WTC11 (cell line): Measurements from ENCODE around the gene ITPR1. TPM values are rescaled to one million over a fixed set of nuclear protein-coding genes. Genes with fewer than 3 reads are reported as not detected.

ENCODE experiments used
- ATAC-seq: fragments of 200-7000 bp; cut with Tn5 transposase; 2 replicates; pipeline ENCODE4 v1.10.0; 2021; ENCODE audit warnings: mild to moderate bottlenecking, moderate library complexity
- CTCF ChIA-PET: fragments of 300-600 bp; sonication (Branson Sonifier 250); formaldehyde crosslinking; loops from one replicate; lab custom pipeline; 2021; ENCODE audit warnings: antibody characterized with exemption; lab: Charles Lee
- POLR2A ChIA-PET: fragments of 350-600 bp; sonication (Branson Sonifier 250); formaldehyde crosslinking; loops from one replicate; lab custom pipeline; 2021; ENCODE audit warnings: antibody characterized with exemption; lab: Charles Lee
- DNase-seq: peaks from one replicate; pipeline ENCODE4 v3.0.0; 2021; ENCODE audit warnings: low spot score
- H3K27ac Mint-ChIP-seq: 2 replicates; pipeline ENCODE4 v1.8.0; 2021; ENCODE audit warnings: mixed read lengths
- H3K27me3 Mint-ChIP-seq: 2 replicates; pipeline ENCODE4 v1.8.0; 2021; ENCODE audit warnings: low read depth, mild to moderate bottlenecking, moderate library complexity, mixed read lengths
- H3K36me3 Mint-ChIP-seq: 2 replicates; pipeline ENCODE4 v1.8.0; 2021; ENCODE audit warnings: mixed read lengths
- H3K4me1 Mint-ChIP-seq: 2 replicates; pipeline ENCODE4 v1.8.0; 2022; ENCODE audit warnings: mixed read lengths
- H3K4me3 Mint-ChIP-seq: 2 replicates; pipeline ENCODE4 v1.8.0; 2021; ENCODE audit warnings: mild to moderate bottlenecking, moderate library complexity, mixed read lengths
- H3K9me3 Mint-ChIP-seq: 2 replicates; pipeline ENCODE4 v1.8.0; 2021; ENCODE audit warnings: mixed read lengths
- CBFB ChIP-seq: sonication (generic); formaldehyde crosslinking; IDR thresholded peaks from 2 replicates; pipeline ENCODE4 v1.8.1; 2022; ENCODE audit warnings: mild to moderate bottlenecking, low read depth, missing genetic modification reagents
- CDX4 ChIP-seq: fragments of 250-450 bp; sonication (Bioruptor Pico); IDR thresholded peaks from 2 replicates; pipeline ENCODE4 v1.9.0; 2021; ENCODE audit warnings: moderate library complexity, mild to moderate bottlenecking, inconsistent platforms, borderline replicate concordance
- CREB1 ChIP-seq: sonication (generic); formaldehyde crosslinking; IDR thresholded peaks from 2 replicates; pipeline ENCODE4 v1.8.0; 2023; ENCODE audit warnings: mild to moderate bottlenecking, missing genetic modification reagents
- CREM ChIP-seq: sonication (generic); formaldehyde crosslinking; IDR thresholded peaks from 2 replicates; pipeline ENCODE4 v1.8.1; 2022; ENCODE audit warnings: mild to moderate bottlenecking, missing genetic modification reagents, moderate library complexity
- E2F1 ChIP-seq: sonication (generic); formaldehyde crosslinking; IDR thresholded peaks from 2 replicates; pipeline ENCODE4 v1.8.0; 2022; ENCODE audit warnings: mild to moderate bottlenecking, missing genetic modification reagents
- E2F5 ChIP-seq: sonication (generic); formaldehyde crosslinking; IDR thresholded peaks from 2 replicates; pipeline ENCODE4 v1.8.1; 2022; ENCODE audit warnings: mild to moderate bottlenecking, moderate library complexity, missing genetic modification reagents
- EMX1 ChIP-seq: fragments of 250-450 bp; sonication (Bioruptor Pico); IDR thresholded peaks from 2 replicates; pipeline ENCODE4 v1.8.0; 2021; ENCODE audit warnings: mild to moderate bottlenecking
- FOXP1 ChIP-seq: sonication (generic); formaldehyde crosslinking; IDR thresholded peaks from 2 replicates; pipeline ENCODE4 v1.8.0; 2022; ENCODE audit warnings: missing genetic modification reagents, mild to moderate bottlenecking, moderate library complexity, borderline replicate concordance
- GTF2I ChIP-seq: fragments of 250-450 bp; sonication (Bioruptor Pico); conservative IDR thresholded peaks from 2 replicates; pipeline ENCODE4 v1.4.0; 2021; ENCODE audit warnings: mild to moderate bottlenecking
- JUN ChIP-seq: sonication (generic); formaldehyde crosslinking; IDR thresholded peaks from 2 replicates; pipeline ENCODE4 v1.8.0; 2023; ENCODE audit warnings: mild to moderate bottlenecking, missing genetic modification reagents
- NFE2L1 ChIP-seq: sonication (generic); formaldehyde crosslinking; IDR thresholded peaks from 2 replicates; pipeline ENCODE4 v1.8.1; 2023; ENCODE audit warnings: missing genetic modification reagents
- NFYB ChIP-seq: sonication (generic); formaldehyde crosslinking; conservative IDR thresholded peaks from 2 replicates; pipeline ENCODE4 v1.8.0; 2022; ENCODE audit warnings: low read depth, missing genetic modification reagents
- RELA ChIP-seq: sonication (generic); formaldehyde crosslinking; IDR thresholded peaks from 2 replicates; pipeline ENCODE4 v1.8.1; 2022; ENCODE audit warnings: missing genetic modification reagents, mild to moderate bottlenecking, borderline replicate concordance
- SMAD3 ChIP-seq: sonication (generic); formaldehyde crosslinking; IDR thresholded peaks from 2 replicates; pipeline ENCODE4 v1.8.0; 2022; ENCODE audit warnings: missing genetic modification reagents, mild to moderate bottlenecking, borderline replicate concordance
- SMAD4 ChIP-seq: sonication (generic); formaldehyde crosslinking; IDR thresholded peaks from 2 replicates; pipeline ENCODE4 v1.8.0; 2022; ENCODE audit warnings: mild to moderate bottlenecking, missing genetic modification reagents
- ZBTB21 ChIP-seq: sonication (generic); formaldehyde crosslinking; IDR thresholded peaks from 2 replicates; pipeline ENCODE4 v1.8.1; 2023; ENCODE audit warnings: mild to moderate bottlenecking, missing genetic modification reagents, borderline replicate concordance
- ZMAT4 ChIP-seq: fragments of 250-450 bp; sonication (Bioruptor Pico); IDR thresholded peaks from 2 replicates; pipeline ENCODE4 v1.9.0; 2021; ENCODE audit warnings: mild to moderate bottlenecking
- ZNF416 ChIP-seq: fragments of 250-450 bp; sonication (Bioruptor Pico); IDR thresholded peaks from 2 replicates; pipeline ENCODE4 v1.9.0; 2021; ENCODE audit warnings: mild to moderate bottlenecking, inconsistent platforms
- ZNF423 ChIP-seq: fragments of 250-450 bp; sonication (Bioruptor Pico); IDR thresholded peaks from 2 replicates; pipeline ENCODE4 v2.1.2; 2022; ENCODE audit warnings: mild to moderate bottlenecking, moderate library complexity
- ZNF512 ChIP-seq: sonication (generic); formaldehyde crosslinking; IDR thresholded peaks from 2 replicates; pipeline ENCODE4 v1.8.1; 2022; ENCODE audit warnings: missing genetic modification reagents, borderline replicate concordance
- total RNA-seq: library from RNA; stranded (reverse); gene quantifications from 3 replicates; pipeline ENCODE4 v1.2.3, GENCODE V29; 2021

Gene ITPR1
- total RNA-seq, 1 experiment from 2014 or later: 11.8 TPM

GRCh38 chr3:4522947-4523346 is 29.8 kb downstream of the ITPR1 start:
- TF ChIP-seq SMAD4 (CRISPR knock-in tag): no peak
- Mint-ChIP-seq H3K4me3 (no peak overlapping the region), H3K36me3 (no peaks in the 10 kb centered on the region), H3K4me1 (no peaks in the 10 kb centered on the region), H3K27ac (no peak overlapping the region), H3K9me3 (no peaks in the 10 kb centered on the region), H3K27me3 (no peaks in the 10 kb centered on the region)
- ChIA-PET CTCF (interaction anchor here (0.9 to 1.0 kb wide), 2 partner anchors 10 to 172 kb away, joined by 3 to 4 read pairs; no protein-coding TSS in a partner anchor), POLR2A (no interaction called here)
- DNase-seq (no peak), ATAC-seq (no peak)

GRCh38 chr3:4523710-4524698 is 30.9 kb downstream of the ITPR1 start:
- no peak for TF ChIP-seq ZNF416 (CRISPR knock-in tag)
- TF ChIP-seq RELA (CRISPR knock-in tag): no peak
- TF ChIP-seq ZMAT4 (CRISPR knock-in tag): no peak
- CTCF ChIA-PET: interaction anchor here (0.6 to 0.7 kb wide), 2 partner anchors 109 to 110 kb away, joined by 3 to 6 read pairs; no protein-coding TSS in a partner anchor
- H3K27me3 Mint-ChIP-seq: no peaks in the 10 kb centered on the region
- no peak for DNase-seq
- peak overlapping the region; percentile 6; the same call in 1 of the 2 replicates for H3K27ac Mint-ChIP-seq
- no peak overlapping the region for H3K4me3 Mint-ChIP-seq
- ATAC-seq: no peak; the same call in 1 of the 2 replicates
- POLR2A ChIA-PET: no interaction called here
- no peaks in the 10 kb centered on the region for H3K36me3 Mint-ChIP-seq
- no peaks in the 10 kb centered on the region for H3K9me3 Mint-ChIP-seq
- H3K4me1 Mint-ChIP-seq: no peaks in the 10 kb centered on the region

- Mint-ChIP-seq H3K36me3 (no peaks in the 10 kb centered on the region), H3K27me3 (no peaks in the 10 kb centered on the region), H3K27ac (no peak overlapping the region), H3K9me3 (no peaks in the 10 kb centered on the region), H3K4me3 (no peak overlapping the region), H3K4me1 (no peaks in the 10 kb centered on the region)
- DNase-seq: no peak
- CTCF ChIA-PET: no interaction called here
- POLR2A ChIA-PET: no interaction called here
- TF ChIP-seq GTF2I (CRISPR knock-in tag) (no peak), NFYB (CRISPR knock-in tag) (no peak), SMAD3 (CRISPR knock-in tag) (no peak), ZMAT4 (CRISPR knock-in tag) (no peak)
- ATAC-seq: no peak
Observed at GRCh38 chr3:4525560-4526223, 32.5 kb downstream of the ITPR1 start.

GRCh38 chr3:4528320-4528719 is 35.2 kb downstream of the ITPR1 start:
- no peak overlapping the region for H3K4me3 Mint-ChIP-seq
- peaks cover 10% of the 10 kb centered on the region for H3K4me1 Mint-ChIP-seq
- no peaks in the 10 kb centered on the region for H3K36me3 Mint-ChIP-seq
- H3K27me3 Mint-ChIP-seq: no peaks in the 10 kb centered on the region
- no peak for DNase-seq
- no peaks in the 10 kb centered on the region for H3K9me3 Mint-ChIP-seq
- H3K27ac Mint-ChIP-seq: no peak overlapping the region
- ChIA-PET POLR2A (no interaction called here), CTCF (no interaction called here)
- ATAC-seq: no peak
- TF ChIP-seq ZNF423 (CRISPR knock-in tag): no peak
- no peak for TF ChIP-seq ZNF512 (CRISPR knock-in tag)
- no peak for TF ChIP-seq ZBTB21 (CRISPR knock-in tag)
- TF ChIP-seq CDX4 (CRISPR knock-in tag): no peak
- TF ChIP-seq NFYB (CRISPR knock-in tag): no peak
- TF ChIP-seq CREM (CRISPR knock-in tag): no peak
- TF ChIP-seq CREB1 (CRISPR knock-in tag): no peak
- no peak for TF ChIP-seq CBFB
- no peak for TF ChIP-seq NFE2L1 (CRISPR knock-in tag)
- TF ChIP-seq ZNF416 (CRISPR knock-in tag): no peak
- no peak for TF ChIP-seq EMX1 (CRISPR knock-in tag)
- TF ChIP-seq JUN (CRISPR knock-in tag): no peak
- no peak for TF ChIP-seq E2F5 (CRISPR knock-in tag)
- no peak for TF ChIP-seq E2F1 (CRISPR knock-in tag)
- TF ChIP-seq FOXP1 (CRISPR knock-in tag): no peak
